ENCODE results near the gene PPP6R1.
"Not testable (repeated sequence)": the region's sequence is repeated elsewhere in the genome, so short reads cannot be mapped to it uniquely, and the experiment has no call there.

The PPP6R1 gene

DNA sequence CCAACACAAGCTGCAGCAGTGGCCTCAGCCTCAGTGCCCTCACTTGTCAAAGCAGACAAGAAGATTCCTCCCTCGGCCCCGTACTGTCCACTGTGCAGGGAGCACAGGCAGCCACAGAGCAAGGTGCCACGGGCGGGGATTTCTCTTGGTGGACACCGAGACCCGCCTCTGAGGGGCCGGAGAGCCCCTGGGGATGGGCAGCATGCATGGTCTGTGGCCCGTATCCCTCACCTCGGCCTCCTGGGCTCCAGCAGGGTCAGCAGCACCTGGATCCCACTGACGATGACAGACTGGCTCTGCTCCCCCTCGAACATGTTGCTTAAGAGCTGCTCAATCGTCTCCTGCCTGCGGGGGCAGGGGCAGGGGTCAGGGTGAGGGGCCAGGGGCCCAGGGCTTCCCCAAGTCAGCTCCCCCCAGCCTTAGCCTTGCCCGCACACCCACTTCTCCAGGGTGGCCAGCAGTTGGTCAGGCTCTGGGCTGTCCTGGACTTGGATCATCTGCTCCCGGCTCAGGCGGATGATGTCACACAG is 16.8 kb downstream of the PPP6R1 start:
- no peak for DNase-seq

DNA sequence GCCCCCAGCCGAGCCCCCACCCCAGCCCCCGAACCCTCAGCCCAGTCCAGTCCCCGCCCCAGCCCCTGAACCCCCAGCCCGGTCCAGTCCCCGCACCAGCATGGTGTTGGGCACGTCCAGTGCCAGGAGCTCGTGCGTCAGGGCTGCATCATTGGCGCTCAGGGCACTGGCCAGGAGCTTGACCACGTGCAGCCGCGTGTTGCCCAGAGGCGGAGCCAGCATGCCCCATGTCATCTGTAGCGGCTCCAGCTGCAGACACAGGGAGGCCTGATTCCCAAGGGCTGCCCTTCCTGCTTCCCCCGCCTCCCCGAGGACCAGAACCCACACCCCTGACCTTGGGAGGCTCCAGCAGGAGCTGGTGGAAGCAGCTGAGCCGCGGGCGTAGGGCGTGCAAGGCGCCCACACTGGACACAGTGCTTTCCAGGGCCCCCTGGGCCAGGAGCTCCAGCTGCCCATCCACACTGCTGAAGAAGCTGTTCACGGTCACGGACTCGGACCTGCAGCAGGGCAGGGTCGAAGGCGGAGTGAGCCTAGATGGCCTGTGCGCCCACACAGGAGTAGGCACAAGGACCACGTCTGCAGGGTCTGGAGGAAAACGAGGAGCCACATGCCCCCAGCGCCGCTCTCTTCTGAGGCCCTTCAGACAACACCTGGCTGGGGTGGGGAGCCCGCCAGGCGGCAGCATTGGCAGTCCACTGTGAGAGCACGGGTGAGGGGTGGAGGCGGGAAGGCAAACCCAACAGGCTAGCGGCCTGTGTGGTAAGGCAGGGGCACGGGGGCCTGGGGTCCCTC is 17.5 kb downstream of the PPP6R1 start:
- no peak for DNase-seq

DNA sequence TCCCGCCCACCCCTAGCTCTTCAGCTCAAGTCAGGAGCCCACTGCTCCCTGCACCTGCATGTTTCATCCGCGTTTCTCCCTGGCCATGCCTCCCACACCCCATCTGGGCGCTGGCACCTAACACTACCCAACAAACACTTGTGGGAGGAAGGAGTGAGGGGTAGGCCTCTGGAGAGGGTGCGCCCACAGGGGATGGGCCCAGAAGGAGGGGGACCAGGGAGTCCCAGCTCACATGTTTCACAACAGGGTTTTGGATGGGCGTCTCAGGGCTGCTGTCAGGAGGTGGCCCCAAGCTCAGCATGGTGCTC is 18.1 kb downstream of the PPP6R1 start:
- no peak for DNase-seq

DNA sequence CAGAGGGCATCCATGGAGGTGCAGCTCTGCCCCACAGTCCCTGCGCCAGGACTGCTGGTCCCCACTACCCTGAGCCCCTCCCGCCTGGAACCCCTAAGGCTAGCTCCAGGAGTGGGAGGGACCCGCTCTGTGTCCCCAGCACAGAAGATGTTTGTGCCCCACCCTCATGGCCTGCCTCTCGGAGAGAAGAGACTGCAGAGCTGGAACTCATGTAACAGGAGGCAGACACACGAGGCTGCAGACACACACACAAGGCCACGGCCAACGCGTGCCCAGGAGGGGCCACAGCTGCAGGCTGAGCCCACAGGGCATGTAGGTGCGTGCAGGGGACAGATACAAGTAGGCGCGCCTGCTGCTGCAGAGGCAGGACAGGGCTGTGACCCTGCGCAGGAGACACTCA is 19.8 kb downstream of the PPP6R1 start:
- DNase-seq, result no peak

DNA sequence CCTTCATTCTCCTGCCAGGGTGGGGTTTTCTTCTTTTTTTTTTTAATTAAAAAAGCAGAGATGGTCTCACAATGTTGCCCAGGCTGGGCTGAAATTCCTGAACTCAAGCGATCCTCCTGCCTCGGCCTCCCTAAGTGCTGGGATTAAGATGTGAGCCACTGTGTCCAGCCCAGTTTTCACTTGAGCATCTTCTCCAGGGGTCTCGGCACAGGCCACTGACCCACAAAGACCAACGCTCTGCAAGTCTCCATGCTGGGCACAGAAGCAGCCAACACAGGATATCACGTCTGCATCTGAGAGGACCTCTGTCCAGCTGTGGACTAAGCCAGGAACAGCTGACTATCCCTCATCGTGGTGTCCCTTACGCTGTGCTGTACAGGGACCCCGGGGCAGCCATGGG is 20.8 kb downstream of the PPP6R1 start:
- no peak for DNase-seq

DNA sequence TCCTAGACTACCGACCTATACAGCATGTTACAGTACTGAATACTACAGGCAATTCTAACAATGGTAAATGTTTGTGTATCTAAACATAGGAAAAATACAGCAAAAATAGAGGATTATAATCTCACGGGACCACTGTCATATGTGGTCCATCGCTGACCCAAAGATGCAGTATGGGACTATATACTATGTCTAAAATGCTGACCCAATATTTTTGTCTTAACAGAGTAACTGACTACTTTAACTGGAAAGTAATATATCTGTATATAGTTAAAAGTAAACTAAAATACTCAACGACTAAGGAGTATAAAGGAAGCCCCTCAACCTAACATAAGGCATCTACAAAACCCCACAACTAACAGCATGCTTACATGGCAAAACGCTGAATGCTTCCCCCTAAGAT is 25.8 kb downstream of the PPP6R1 start:
- DNase-seq, result no peak

DNA sequence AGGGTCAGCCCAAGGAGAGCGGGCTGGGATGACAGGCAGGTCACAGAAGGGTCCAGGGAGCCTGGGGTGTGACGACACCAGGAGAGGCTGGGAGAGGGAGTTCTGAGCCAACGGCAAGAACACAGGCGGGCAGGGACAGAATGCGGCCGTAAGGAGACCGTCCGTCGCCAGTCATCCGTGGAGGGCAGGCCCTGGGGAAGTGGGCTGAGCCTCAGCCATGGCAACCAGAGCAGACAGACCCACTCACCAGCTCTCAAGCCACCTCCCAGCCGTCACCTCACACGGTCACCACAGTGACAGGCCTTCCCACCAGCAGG is 26.6 kb downstream of the PPP6R1 start:
- DNase-seq, result no peak

DNA sequence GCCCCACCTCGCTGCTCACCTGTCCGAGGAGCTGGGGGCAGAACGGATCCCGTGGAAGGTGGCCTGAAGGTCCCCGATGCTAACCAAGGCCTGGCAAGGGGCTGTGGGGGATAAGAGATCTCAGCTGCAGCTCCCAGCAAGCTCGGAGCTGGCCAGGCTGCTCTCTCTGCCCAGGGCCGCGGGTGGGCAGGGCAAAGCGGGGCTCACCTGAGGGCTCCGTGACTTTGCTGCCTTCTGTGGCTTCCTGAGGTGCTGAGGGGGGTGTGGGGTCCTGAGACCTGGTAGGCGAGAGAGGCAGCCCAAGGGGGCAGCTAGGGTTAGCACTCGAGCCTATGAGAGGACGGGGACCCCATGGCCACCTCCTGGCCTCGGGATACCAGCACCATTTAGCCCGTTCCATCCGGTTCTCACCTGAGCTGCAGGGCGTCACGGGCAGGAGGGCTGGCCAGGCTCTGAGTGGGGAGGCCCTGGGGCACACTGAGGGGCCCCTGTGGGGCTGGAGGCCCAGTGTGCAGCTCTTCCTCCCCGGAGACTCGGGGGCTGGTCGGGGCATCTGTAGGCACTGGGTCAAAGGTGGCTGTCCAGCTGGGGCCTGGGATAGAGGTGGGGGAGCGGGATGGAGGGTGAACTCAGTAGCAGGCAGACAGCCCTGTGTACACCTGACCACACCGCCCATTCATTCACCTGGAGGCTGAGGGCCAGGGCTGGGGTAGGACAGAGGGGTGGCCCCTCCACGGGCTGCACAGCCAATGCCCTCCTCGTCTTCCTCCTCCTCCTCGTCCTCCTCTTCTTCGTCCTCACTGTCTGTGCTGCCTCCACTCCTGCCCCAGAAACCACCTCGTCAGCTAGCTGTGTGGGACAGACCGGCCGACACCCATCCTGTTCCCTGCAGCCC is 27.2 kb downstream of the PPP6R1 start:
- no peak for DNase-seq

DNA sequence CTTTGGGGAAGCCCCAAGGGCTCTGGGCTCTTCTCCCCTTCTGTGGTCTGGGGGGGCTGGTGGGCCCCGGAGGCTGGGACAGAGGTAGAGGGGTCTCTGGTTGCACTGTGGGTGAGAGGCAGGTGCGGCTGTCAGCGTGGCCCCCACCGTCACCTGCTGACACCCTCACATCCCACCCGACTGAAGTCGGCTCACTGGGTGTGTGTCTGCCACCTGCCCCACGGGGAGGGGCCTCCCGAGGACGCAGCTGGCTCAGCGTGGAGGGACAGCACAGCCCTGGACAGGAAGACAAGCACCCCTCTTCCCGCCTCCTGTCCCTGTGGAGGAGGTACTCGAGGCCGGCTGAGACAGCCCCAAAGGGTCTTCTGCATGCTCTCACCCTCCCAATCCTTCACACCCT is 28.0 kb downstream of the PPP6R1 start:
- DNase-seq, result no peak

DNA sequence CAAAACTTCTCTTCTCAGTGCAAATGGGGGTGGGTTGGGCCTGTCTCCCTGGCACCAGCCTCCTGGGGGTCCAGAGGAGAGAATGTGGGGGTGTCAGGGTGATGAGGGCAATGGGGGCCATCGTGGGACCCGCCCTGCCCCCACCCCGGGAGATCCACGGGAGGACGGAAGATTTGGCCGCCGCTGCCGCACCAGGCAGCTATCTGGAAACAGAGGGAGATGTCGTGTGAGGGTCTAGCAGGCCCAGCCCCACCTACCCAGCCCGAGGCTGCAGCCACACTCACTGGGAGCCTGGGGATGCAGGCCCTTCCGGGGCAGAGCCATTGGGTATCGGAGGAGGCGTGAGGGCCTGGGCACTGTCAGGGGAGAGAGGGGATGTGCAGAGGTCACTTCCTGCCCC is 28.5 kb downstream of the PPP6R1 start:
- DNase-seq, result no peak

DNA sequence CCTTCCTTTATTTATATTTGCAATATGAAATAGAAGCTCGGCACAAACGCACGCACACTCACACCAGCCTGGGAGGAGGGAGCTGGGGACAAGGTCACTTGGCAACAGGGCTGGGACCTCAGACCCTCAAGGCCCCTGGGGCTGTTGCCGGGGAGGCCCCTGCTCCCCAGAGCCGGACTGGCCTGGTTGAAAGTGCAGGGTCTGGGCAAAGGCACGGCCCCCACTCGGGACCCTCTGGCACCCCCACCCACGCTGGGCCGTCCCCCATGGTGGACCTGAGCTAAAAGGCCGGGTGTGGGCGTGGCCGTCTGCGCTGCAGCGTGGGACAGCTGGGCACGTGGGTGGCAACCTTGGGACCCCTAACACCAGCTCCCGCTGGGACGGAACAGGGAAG is 29.0 kb downstream of the PPP6R1 start:
- DNase-seq, result no peak

DNA sequence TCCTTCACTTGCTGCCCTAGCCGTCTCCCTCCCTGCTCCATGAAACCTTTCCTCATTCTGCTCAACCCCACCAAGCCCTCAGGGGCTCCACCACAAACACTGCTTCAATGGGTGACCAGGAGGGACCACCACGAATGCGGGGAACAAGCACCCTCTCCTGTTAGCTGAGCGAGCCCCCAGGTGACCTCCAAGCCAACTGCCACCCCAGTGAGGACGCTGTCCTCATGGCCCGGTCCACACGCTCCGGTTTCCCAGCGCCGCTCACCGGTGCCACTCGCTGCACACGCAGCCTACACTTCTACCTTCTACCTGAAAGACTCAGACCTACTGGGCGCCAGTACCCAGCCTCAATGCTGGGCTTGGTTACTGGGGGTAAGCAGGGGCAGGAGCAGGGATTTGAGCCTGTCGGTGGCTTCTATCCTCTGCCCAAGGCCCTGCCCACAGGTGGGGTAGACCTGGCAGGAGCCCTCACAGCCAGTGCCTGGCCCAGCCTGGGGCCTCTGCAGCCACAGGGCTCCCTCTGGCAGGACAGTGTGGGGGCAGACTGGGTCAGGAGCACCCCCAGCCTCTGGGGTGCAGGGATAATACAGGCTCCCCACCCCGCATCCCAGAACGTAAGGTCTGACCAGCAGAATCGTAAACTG is 29.6 kb downstream of the PPP6R1 start:
- DNase-seq, result no peak

DNA sequence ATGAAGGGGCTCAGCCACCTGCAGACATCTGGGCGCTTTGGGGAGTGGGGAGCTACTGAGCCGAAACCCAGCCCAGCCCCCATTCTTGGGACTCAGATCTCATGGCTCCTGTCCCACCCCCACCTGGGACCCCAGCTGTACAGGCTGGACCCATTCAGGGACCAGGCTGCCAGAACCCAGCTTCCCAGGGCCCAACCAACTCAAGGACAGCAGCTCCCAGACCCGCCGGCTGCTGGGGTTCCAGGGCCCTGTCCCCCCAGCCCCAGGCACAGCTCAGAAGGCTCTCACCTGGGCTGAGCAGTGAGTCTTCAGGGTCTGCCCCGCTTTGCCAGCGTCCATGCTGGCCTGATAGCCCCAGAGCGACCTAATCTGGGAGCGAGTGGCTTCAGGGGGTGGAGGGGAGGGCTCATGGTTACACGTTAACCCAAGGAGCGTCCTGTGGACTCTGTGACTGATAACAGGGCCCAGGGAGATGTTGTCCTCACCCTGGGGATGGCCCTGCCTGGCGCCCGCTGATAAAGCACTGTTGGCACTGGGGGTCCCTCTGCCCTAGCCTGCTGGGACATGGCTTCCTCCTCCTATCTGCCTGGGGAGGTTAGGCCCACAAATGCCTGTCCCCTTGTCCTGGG is 30.3 kb downstream of the PPP6R1 start, which contains the start of gene TMEM86B:
Gene TMEM86B (minus strand): TSS at position 361 of the 629 bp plus-strand sequence. CDS start 22 bp downstream, at position 339.
- DNase-seq, result no peak

DNA sequence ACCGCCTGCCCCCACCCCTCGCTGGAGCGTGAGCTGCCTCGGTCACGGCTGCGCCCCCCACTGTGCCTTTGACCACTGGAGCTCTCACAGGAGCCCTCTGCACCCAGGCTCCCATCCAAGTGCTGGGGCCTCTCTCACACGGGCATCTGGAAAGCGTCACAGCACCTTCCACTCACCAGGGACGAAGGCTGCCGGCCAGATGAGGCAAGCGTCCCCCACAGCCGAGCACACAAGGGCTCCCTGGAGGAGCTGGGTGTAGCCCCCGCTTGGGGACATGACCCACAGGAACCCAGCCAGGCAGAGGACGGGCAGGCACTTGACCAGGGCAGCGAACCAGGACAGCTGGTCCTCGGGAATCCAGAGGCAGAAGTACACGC is 30.8 kb downstream of the PPP6R1 start:
- DNase-seq, result no peak

DNA sequence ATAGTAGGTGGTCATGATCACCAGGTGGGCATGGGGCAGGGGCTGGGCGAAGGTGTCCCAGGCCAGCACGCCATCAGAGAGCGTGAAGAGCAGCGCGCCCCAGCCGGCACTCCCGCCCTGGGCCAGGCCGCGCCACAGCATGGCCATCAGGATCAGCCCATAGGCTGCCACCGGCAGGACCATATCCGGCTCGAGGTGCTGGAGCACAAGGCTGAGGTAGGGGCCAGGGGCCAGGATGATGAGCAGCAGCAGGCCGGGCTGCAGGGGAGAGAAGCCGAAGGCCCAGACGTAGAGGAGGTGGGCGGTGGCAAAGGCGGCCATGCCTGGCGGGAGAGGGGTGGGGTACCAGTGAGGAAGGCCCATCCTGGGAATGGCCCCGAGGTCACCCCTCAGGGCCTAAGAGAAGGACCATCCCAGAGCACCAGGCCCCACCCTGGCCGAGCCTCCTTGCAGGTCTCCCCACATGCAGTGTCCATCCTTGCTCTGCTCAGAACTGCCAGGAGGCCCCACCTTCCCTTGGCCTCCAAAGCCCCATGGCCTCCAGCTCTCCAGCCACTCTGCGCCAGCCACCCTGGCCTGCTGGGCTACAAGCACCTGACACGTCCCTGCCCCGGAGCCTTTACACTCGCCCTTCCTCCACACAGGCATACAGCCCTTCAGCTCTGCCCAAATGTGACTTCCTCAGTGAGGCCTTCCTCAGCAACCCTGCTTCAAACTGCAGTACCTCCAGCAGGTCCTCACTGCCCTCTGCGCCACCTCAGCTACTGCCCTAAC is 31.4 kb downstream of the PPP6R1 start:
- no peak for DNase-seq

DNA sequence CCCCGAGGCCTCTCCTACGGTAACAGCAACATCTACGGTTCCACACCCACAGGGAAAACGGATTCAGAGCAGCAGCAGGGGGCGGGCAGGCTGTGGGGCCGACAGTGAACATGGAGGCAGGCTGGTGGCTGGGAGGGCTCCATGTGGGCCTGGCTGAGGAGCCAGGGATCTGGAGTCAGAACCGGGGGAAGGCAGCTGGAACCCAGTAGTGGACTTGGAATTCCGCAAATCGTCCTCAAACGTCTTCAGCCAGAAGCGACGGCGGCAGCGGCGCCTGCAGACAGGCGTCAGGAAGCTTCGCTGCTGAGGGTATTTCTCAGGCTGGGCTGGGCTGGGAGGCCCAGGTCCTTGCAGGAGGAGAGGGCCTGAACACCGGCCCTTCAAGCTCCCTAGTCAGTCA is 32.0 kb downstream of the PPP6R1 start:
- DNase-seq, result no peak

DNA sequence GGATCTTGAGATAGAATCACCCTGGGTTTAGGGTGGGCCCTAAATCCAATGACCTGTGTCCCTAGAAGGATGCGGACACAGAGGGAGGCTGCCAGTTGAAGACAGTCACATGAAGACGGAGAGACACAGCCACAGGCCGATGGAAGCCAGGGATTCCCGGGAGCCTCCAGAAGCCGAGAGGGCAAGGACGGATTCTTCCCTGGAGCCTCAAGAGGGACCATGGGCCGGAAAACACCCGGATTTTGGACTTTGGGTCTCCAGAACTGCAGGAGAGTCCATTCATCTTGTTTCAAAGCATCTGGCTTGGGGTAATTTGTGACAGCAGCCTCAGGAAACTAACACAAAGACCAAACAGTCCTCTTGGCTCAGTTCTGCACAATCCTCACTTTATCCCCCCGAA is 32.5 kb downstream of the PPP6R1 start:
- no peak for DNase-seq

DNA sequence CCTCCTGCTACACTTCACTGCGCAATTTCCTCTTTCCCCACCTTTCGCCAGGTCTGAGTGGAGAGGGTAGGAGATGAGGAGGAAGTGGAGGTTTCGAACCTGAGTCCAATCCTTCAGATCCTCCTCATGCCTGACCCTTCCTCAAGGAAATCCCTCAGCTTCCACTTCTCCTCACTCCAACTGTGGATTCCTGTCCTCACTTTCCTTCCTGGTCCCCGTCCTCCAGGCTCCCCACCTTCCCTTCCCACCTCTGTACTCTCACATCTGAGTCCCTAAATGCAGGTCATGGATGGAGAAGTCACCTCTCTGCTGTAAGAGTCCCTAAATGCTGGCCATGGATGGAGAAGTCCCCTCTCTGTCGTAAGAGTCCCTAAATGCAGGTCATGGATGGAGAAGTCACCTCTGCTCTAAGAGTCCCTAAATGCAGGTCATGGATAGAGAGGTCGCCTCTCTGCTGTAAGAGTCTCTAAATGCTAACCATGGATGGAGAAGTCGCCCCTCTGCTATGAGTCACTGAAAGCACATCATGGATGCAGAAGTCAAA is 33.3 kb downstream of the PPP6R1 start:
- DNase-seq, result no peak

DNA sequence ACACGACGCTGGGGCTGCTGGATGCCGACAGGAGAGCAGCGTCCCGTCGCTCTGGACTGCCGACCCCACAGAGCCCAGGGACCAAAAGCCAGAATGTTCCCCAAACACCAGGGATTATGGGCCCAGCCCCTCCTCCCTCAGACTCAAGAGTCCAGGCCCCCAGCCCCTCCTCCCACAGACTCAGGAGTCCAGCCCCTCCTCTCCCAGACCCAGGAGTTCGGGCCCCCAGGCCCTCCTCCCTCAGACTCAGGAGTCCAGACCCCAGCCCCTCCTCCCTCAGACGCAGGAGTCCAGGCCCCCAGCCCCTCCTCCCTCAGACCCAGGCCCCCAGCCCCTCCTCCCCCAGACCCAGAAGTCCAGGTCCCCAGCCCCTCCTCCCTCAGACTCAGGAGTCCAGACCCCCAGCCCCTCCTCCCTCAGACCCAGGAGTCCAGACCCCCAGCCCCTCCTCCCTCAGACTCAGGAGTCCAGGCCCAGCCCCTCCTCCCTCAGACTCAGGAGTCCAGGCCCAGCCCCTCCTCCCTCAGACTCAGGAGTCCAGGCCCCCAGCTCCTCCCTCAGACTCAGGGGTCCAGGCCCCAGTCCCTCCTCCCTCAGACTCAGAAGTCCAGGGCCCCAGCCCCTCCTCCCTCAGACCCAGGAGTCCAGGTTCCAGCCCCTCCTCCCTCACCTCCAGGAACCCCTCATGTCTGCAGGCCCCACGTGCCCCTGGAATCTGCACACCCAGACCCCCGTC is 34.0 kb downstream of the PPP6R1 start:
- DNase-seq, result not testable (repeated sequence)

DNA sequence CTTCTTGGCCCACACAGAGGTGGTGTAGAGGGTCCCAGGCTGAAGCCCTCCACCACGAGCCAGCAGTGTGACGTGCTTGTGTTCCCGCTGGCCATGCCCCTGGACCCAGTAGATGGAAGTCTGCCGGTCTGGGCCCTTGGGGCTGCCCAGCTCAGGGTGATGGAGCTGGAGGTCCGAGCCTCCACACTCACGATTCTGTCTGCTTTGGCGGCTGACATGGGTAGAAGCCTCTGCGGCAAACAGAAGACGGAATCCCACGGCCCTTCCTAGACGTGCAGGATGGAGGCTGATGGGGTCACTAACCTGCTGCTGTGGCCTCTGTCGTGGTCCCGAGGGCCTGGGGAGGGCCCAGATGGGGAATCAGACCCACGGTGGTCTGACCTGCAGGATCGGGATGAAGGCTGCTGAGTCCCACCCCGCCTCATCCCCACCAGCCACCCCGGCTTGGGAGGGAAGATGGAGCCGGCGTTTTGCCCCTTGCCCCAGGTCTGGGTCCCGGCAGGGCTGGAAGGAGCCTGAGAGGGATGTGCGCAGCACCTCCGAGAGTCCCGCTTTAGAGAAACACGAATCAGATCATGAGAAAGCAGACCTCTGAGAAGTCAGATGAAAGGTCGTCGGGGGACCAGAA is 34.7 kb downstream of the PPP6R1 start:
- DNase-seq, result no peak

Measured in cerebellar nuclear complex (tissue), 1 donor.